H1 (cell line): ENCODE results near the gene NRL. TPM values are rescaled to one million over a fixed set of nuclear protein-coding genes. Genes with fewer than 3 reads are reported as not detected.

ENCODE experiments used
- CTCF ChIA-PET: fragments of 300-600 bp; sonication (Branson Sonifier 250); formaldehyde crosslinking; loops from one replicate; lab custom pipeline; 2021; ENCODE audit not compliant: partially characterized antibody; lab: Charles Lee
- POLR2A ChIA-PET: fragments of 300-600 bp; sonication (Branson Sonifier 250); formaldehyde crosslinking; loops from one replicate; lab custom pipeline; 2021; ENCODE audit warnings: inconsistent platforms; ENCODE audit not compliant: partially characterized antibody; lab: Charles Lee
- DNase-seq, 2 experiments: peaks; one replicate each; pipeline versions ENCODE4 v3.0.0 to v3.0.0-alpha.2; 2010 to 2022; ENCODE audit warnings: low spot score in 2 of 2, low read depth in 1 of 2, mixed read lengths in 1 of 2
- FAIRE-seq: peaks from 2 replicates; lab custom pipeline; 2011; peaks lifted over from hg19 to GRCh38; lab: Jason Lieb, UNC
- H2AFZ ChIP-seq: 2 replicates; pipeline ENCODE4 v1.8.1; 2012; ENCODE audit warnings: low read length, inconsistent platforms
- H2AK5ac ChIP-seq: 2 replicates; pipeline ENCODE4 v1.6.1; 2013; ENCODE audit warnings: low read depth, low read length
- H2BK120ac ChIP-seq: replicated peaks from 2 replicates; pipeline ENCODE3; 2013; ENCODE audit warnings: low read depth, low read length, inconsistent platforms
- H2BK12ac ChIP-seq: 2 replicates; pipeline ENCODE4 v1.6.1; 2013; ENCODE audit warnings: low read depth, low read length
- H2BK15ac ChIP-seq: 2 replicates; pipeline ENCODE4 v1.6.1; 2013; ENCODE audit warnings: low read length
- H2BK20ac ChIP-seq: 2 replicates; pipeline ENCODE4 v1.6.1; 2013; ENCODE audit warnings: low read length
- H2BK5ac ChIP-seq: 2 replicates; pipeline ENCODE4 v1.6.1; 2013; ENCODE audit warnings: low read depth, low read length
- H3K14ac ChIP-seq: 2 replicates; pipeline ENCODE4 v1.6.1; 2013; ENCODE audit warnings: inconsistent platforms; ENCODE audit not compliant: insufficient read length
- H3K18ac ChIP-seq: 2 replicates; pipeline ENCODE4 v1.6.1; 2013; ENCODE audit warnings: low read length; ENCODE audit errors: extremely low read depth
- H3K23ac ChIP-seq: 2 replicates; pipeline ENCODE4 v1.6.1; 2013; ENCODE audit warnings: inconsistent platforms; ENCODE audit not compliant: insufficient read length
- H3K23me2 ChIP-seq: 2 replicates; pipeline ENCODE4 v1.6.1; 2013; ENCODE audit warnings: low read depth, low read length
- H3K27ac ChIP-seq: 2 replicates; pipeline ENCODE4 v1.6.1; 2011; ENCODE audit warnings: low read depth, low read length, inconsistent platforms
- H3K27me3 ChIP-seq, 4 experiments: replicated peaks in 1 of 4; 1 replicate in 1 of 4; 2 replicates in 3 of 4; pipeline versions ENCODE4 v1.6.1 to v1.8.1; 2011 to 2013; ENCODE audit warnings: low read length in 3 of 4, mild to moderate bottlenecking in 3 of 4, inconsistent platforms in 2 of 4, mixed read lengths in 2 of 4, moderate library complexity in 1 of 4; ENCODE audit not compliant: control insufficient read depth in 3 of 4, insufficient read depth in 3 of 4; ENCODE audit errors: extremely low read depth in 1 of 4
- H3K36me3 ChIP-seq, 4 experiments: 2 replicates each; pipeline versions ENCODE4 v1.6.1 to v1.8.1; 2011 to 2013; ENCODE audit warnings: mild to moderate bottlenecking in 4 of 4, low read length in 3 of 4, moderate library complexity in 2 of 4, control low read depth in 1 of 4, inconsistent platforms in 1 of 4; ENCODE audit not compliant: insufficient read depth in 4 of 4, control insufficient read depth in 2 of 4
- H3K4ac ChIP-seq: replicated peaks from 2 replicates; pipeline ENCODE3; 2013; ENCODE audit warnings: low read length, low read depth, mixed read lengths, inconsistent platforms; ENCODE audit not compliant: insufficient read length
- H3K4me1 ChIP-seq, 4 experiments: replicated peaks in 1 of 4; 1 replicate in 1 of 4; 2 replicates in 3 of 4; pipeline versions ENCODE4 v1.6.1 to v1.8.1; 2011 to 2013; ENCODE audit warnings: low read length in 3 of 4, inconsistent platforms in 2 of 4, mixed read lengths in 1 of 4; ENCODE audit not compliant: insufficient read depth in 4 of 4, control insufficient read depth in 3 of 4
- H3K4me2 ChIP-seq, 2 experiments: 2 replicates each; pipeline versions ENCODE4 v1.6.1 to v1.8.1; 2011 to 2013; ENCODE audit warnings: low read depth in 2 of 2, low read length in 2 of 2, control low read depth in 1 of 2, inconsistent platforms in 1 of 2, mild to moderate bottlenecking in 1 of 2; ENCODE audit not compliant: insufficient read depth in 1 of 2
- H3K4me3 ChIP-seq, 4 experiments: fragments of 200-600, 300-600 bp in 1 of 4; sonication (generic), shearing (Covaris generic), sonication (Bioruptor Twin) in 1 of 4; 2 replicates each; pipeline versions ENCODE4 v1.5.1 to v1.8.1; 2011 to 2016; ENCODE audit warnings: low read length in 4 of 4, low read depth in 3 of 4, control low read depth in 2 of 4, inconsistent platforms in 2 of 4, mild to moderate bottlenecking in 2 of 4, mixed read lengths in 1 of 4, moderate library complexity in 1 of 4; ENCODE audit not compliant: insufficient read depth in 2 of 4; ENCODE audit errors: extremely low read depth in 1 of 4
- H3K56ac ChIP-seq: replicated peaks from 2 replicates; pipeline ENCODE3; 2013; ENCODE audit warnings: low read depth, mild to moderate bottlenecking, mixed read lengths, low read length, inconsistent platforms; ENCODE audit not compliant: insufficient read length
- H3K79me1 ChIP-seq: 2 replicates; pipeline ENCODE4 v1.6.1; 2013; ENCODE audit warnings: low read depth, low read length, control low read depth
- H3K79me2 ChIP-seq, 2 experiments: 2 replicates each; pipeline versions ENCODE4 v1.6.1 to v1.8.1; 2012 to 2013; ENCODE audit warnings: low read length in 2 of 2, mild to moderate bottlenecking in 2 of 2, inconsistent platforms in 1 of 2; ENCODE audit not compliant: insufficient read depth in 2 of 2, control insufficient read depth in 1 of 2
- H3K9ac ChIP-seq, 4 experiments: replicated peaks in 1 of 4; 1 replicate in 1 of 4; 2 replicates in 3 of 4; pipeline versions ENCODE4 v1.6.1 to v1.8.1; 2011 to 2013; ENCODE audit warnings: low read depth in 3 of 4, low read length in 3 of 4, control low read depth in 2 of 4, mild to moderate bottlenecking in 2 of 4, moderate library complexity in 2 of 4, inconsistent platforms in 1 of 4; ENCODE audit errors: extremely low read depth in 1 of 4
- H3K9me3 ChIP-seq, 2 experiments: 2 replicates each; pipeline versions ENCODE4 v1.6.1 to v1.8.1; 2012 to 2013; ENCODE audit warnings: mild to moderate bottlenecking in 2 of 2, moderate library complexity in 2 of 2, control low read depth in 1 of 2, inconsistent platforms in 1 of 2, low read depth in 1 of 2, low read length in 1 of 2, mixed read lengths in 1 of 2; ENCODE audit not compliant: insufficient read depth in 2 of 2
- H4K20me1 ChIP-seq, 2 experiments: replicated peaks in 1 of 2; 2 replicates each; pipeline versions ENCODE3 to v1.8.1; 2011 to 2013; ENCODE audit warnings: inconsistent platforms in 2 of 2, low read length in 2 of 2, mild to moderate bottlenecking in 1 of 2; ENCODE audit not compliant: insufficient read depth in 2 of 2, control insufficient read depth in 1 of 2
- H4K5ac ChIP-seq: 2 replicates; pipeline ENCODE4 v1.6.1; 2013; ENCODE audit warnings: low read length, low read depth, mixed read lengths, inconsistent platforms; ENCODE audit not compliant: insufficient read length
- H4K8ac ChIP-seq: 2 replicates; pipeline ENCODE4 v1.8.0; 2013; ENCODE audit warnings: mild to moderate bottlenecking, moderate library complexity, low read length, inconsistent platforms; ENCODE audit not compliant: insufficient read depth; ENCODE audit errors: extremely low read depth
- H4K91ac ChIP-seq: replicated peaks from 2 replicates; pipeline ENCODE3; 2013; ENCODE audit warnings: low read length, mixed read lengths, inconsistent platforms; ENCODE audit not compliant: insufficient read length
- BACH1 ChIP-seq: IDR thresholded peaks from 2 replicates; pipeline ENCODE4 v1.6.1; 2012; ENCODE audit warnings: low read length, improper control_type of control experiment
- WGBS, 2 experiments: shearing (Covaris generic) in 1 of 2; methylation state at CpG; one replicate each; pipeline versions ENCODE4 v1.1.6 to v1.1.7; 2013 to 2015; ENCODE audit warnings: low lambda C conversion rate in 2 of 2, mixed read lengths in 2 of 2, inconsistent platforms in 1 of 2, low coverage in 1 of 2, missing lambda C conversion rate in 1 of 2; ENCODE audit not compliant: insufficient replicate concordance in 2 of 2, insufficient coverage in 1 of 2, insufficient read length in 1 of 2; ENCODE audit errors: extremely low coverage in 1 of 2, missing lambda C conversion rate in 1 of 2; 5-methylcytosine and 5-hydroxymethylcytosine counted together
- polyA plus RNA-seq, 7 experiments: library from polyadenylated mRNA; depleted of rRNA in 3 of 7; stranded (reverse) in 5 of 7; unstranded in 2 of 7; fragments of >200 nt in 5 of 7; fragments of 200-250 nt in 2 of 7; gene quantifications; 1 replicate in 5 of 7; 2 replicates in 1 of 7; 4 replicates in 1 of 7; pipeline versions ENCODE4 v1.2.1 to v1.2.3, GENCODE V29; 2011 to 2013; ENCODE audit warnings: missing spikeins in 2 of 7, mixed read lengths in 2 of 7
- total RNA-seq: library from RNA; stranded (reverse); fragmentation: NEBNext Ultra II Directional; extraction: Animal tissue kit (Norgen Biotek cat#: 25700); gene quantifications from 2 replicates; pipeline ENCODE4 v1.2.1, GENCODE V29; 2021
- TF ChIP-seq, protein P1 (sequence below): IDR thresholded peaks from 2 replicates; pipeline ENCODE4 v1.6.1; 2011; ENCODE audit warnings: low read length, improper control_type of control experiment

Gene NRL
- total and polyA plus RNA-seq, 2 of the 8 experiments (the other 6 are each of a cell fraction or from before 2014, with no cell fraction given) = 1.1 to 2.2 TPM

GRCh38 chr14:24055971-24056799 is 58.6 kb downstream of the NRL start:
- Histone ChIP-seq H3K23ac (no peak overlapping the region), H2BK15ac (no peak overlapping the region), H2BK20ac (no peak overlapping the region), H3K18ac (no peak overlapping the region), H4K91ac (no peak overlapping the region), H3K23me2 (peaks cover 9% of the 10 kb centered on the region), H2BK120ac (no peak overlapping the region), H3K9ac (no peak overlapping the region), H4K5ac (no peak overlapping the region), H4K20me1 (peaks cover 2% of the 10 kb centered on the region in 2 experiments), H2AK5ac (no peak overlapping the region), H2BK5ac (no peak overlapping the region; the same call in 1 of the 2 replicates), H3K4me1 (peaks cover 0 to 9% (median 6%) of the 10 kb centered on the region in 4 experiments; a peak in 5 of 7 replicates), H3K56ac (no peak overlapping the region), H2AFZ (no peak overlapping the region), H4K8ac (no peak overlapping the region), H3K27me3 (no peaks in the 10 kb centered on the region), H3K9me3 (no peaks in the 10 kb centered on the region), H3K79me1 (no peaks in the 10 kb centered on the region), H3K4me2 (no peak overlapping the region), H2BK12ac (no peak overlapping the region), H3K14ac (no peak overlapping the region), H3K4ac (no peak overlapping the region), H3K36me3 (no peaks in the 10 kb centered on the region; a peak in 1 of 8 replicates), H3K79me2 (no peaks in the 10 kb centered on the region), H3K27ac (no peak overlapping the region), H3K4me3 (no peak overlapping the region)
- DNase-seq (no peak), FAIRE-seq (no peak)
- TF ChIP-seq BACH1 = no peak
- TF ChIP-seq, protein P1, sequence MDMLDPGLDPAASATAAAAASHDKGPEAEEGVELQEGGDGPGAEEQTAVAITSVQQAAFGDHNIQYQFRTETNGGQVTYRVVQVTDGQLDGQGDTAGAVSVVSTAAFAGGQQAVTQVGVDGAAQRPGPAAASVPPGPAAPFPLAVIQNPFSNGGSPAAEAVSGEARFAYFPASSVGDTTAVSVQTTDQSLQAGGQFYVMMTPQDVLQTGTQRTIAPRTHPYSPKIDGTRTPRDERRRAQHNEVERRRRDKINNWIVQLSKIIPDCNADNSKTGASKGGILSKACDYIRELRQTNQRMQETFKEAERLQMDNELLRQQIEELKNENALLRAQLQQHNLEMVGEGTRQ = no peak
- ChIA-PET POLR2A (interaction anchor here (0.9 to 6.5 kb wide), 11 partner anchors 13 to 104 kb away, joined by 4 to 97 read pairs (median 5); partner anchors contain the start of genes DCAF11, EMC9, NRL and PCK2), CTCF (interaction anchor here (0.6 to 9.6 kb wide), 20 partner anchors 9 to 467 kb away, joined by 3 to 234 read pairs (median 12); partner anchors contain the start of genes DCAF11, EMC9, NRL and PCK2)
- 80% methylated on average over 10 of the region's 10 CpGs; no CpG with 5 or more reads in 1 of the 2 experiments for WGBS, 2 experiments
